ENCODE results near the gene TSR3.

The TSR3 gene

GRCh38 chr16:1361685-1362360 lies 10.1 kb upstream of the TSR3 start:
- Mint-ChIP-seq H3K4me3 (no peak overlapping the region), H3K36me3 (ENCODE audit: low read depth) (peaks cover 13% of the 10 kb centered on the region), H3K27ac (no peak overlapping the region), H3K4me1 (peaks cover 7% of the 10 kb centered on the region), H3K9me3 (no peaks in the 10 kb centered on the region), H3K27me3 (ENCODE audit: low read depth, poor library complexity) (no peaks in the 10 kb centered on the region)
- no peak for DNase-seq
- TF ChIP-seq CTCF (IDR thresholded peaks at IDR 0.05), result no peak

GRCh38 chr16:1357906-1358566 lies 6.4 kb upstream of the TSR3 start:
- H3K27ac Mint-ChIP-seq, result no peak overlapping the region
- H3K4me3 Mint-ChIP-seq, result no peak overlapping the region
- TF ChIP-seq CTCF (IDR thresholded peaks at IDR 0.05), result no peak

GRCh38 chr16:1356061-1356900 lies 4.6 kb upstream of the TSR3 start:
- Mint-ChIP-seq H3K36me3 (ENCODE audit: low read depth) (peaks cover 4% of the 10 kb centered on the region), H3K4me3 (no peak overlapping the region), H3K27ac (no peak overlapping the region), H3K9me3 (no peaks in the 10 kb centered on the region), H3K27me3 (ENCODE audit: low read depth, poor library complexity) (peaks cover 8% of the 10 kb centered on the region), H3K4me1 (peaks cover 25% of the 10 kb centered on the region)
- no peak for TF ChIP-seq CTCF (IDR thresholded peaks at IDR 0.05)
- no peak for DNase-seq

More at GRCh38 chr16:1357906-1358566, 6.4 kb upstream of the TSR3 start:
- no peak for DNase-seq
- Mint-ChIP-seq H3K27me3 (ENCODE audit: low read depth, poor library complexity) (peaks cover 1% of the 10 kb centered on the region), H3K4me1 (peaks cover 18% of the 10 kb centered on the region), H3K36me3 (ENCODE audit: low read depth) (peaks cover 4% of the 10 kb centered on the region), H3K9me3 (no peaks in the 10 kb centered on the region)

GRCh38 chr16:1355591-1355990 lies 3.9 kb upstream of the TSR3 start:
- Mint-ChIP-seq H3K36me3 (ENCODE audit: low read depth) (peaks cover 4% of the 10 kb centered on the region), H3K4me3 (no peak overlapping the region), H3K27ac (no peak overlapping the region), H3K4me1 (peaks cover 25% of the 10 kb centered on the region), H3K27me3 (ENCODE audit: low read depth, poor library complexity) (peaks cover 8% of the 10 kb centered on the region), H3K9me3 (no peaks in the 10 kb centered on the region)
- no peak for DNase-seq
- TF ChIP-seq CTCF (IDR thresholded peaks at IDR 0.05), result no peak

- H3K4me3 Mint-ChIP-seq, result peak overlapping the region; percentile 54
- peaks cover 25% of the 10 kb centered on the region for H3K4me1 Mint-ChIP-seq
- DNase-seq, result no peak
- H3K36me3 Mint-ChIP-seq (ENCODE audit: low read depth), result peaks cover 4% of the 10 kb centered on the region
- peak overlapping the region; percentile 69 for H3K27ac Mint-ChIP-seq
- peaks cover 8% of the 10 kb centered on the region for H3K27me3 Mint-ChIP-seq (ENCODE audit: low read depth, poor library complexity)
- H3K9me3 Mint-ChIP-seq, result no peaks in the 10 kb centered on the region
- no peak for TF ChIP-seq CTCF (IDR thresholded peaks at IDR 0.05)
Measured at GRCh38 chr16:1354815-1355540, 3.3 kb upstream of the TSR3 start.
